DMS 273 (cell line): ENCODE data around the gene DNASE1L2.

ENCODE experiments used
- DNase-seq: peaks from one replicate; lab custom pipeline; 2025; ENCODE audit not compliant: unreplicated experiment; lab: John Stamatoyannopoulos, UW

Gene DNASE1L2

GRCh38 chr16:2267505-2267912 lies 31.3 kb downstream of the DNASE1L2 start:
- peak; percentile 86 for DNase-seq

GRCh38 chr16:2267913-2268666 lies 31.8 kb downstream of the DNASE1L2 start, which contains the start of gene RNPS1:
Gene RNPS1 (minus strand): TSS chr16:2268126. CDS start chr16:2264643, 3,483 bp downstream.
- peak; percentile 99 for DNase-seq

GRCh38 chr16:2270070-2270462 lies 33.8 kb downstream of the DNASE1L2 start:
- DNase-seq, result peak; percentile 39

GRCh38 chr16:2270588-2271470 lies 34.6 kb downstream of the DNASE1L2 start:
- no peak for DNase-seq

GRCh38 chr16:2271848-2272461 lies 35.7 kb downstream of the DNASE1L2 start:
- no peak for DNase-seq

- DNase-seq, result peak; percentile 67
These were observed 37.2 kb downstream of the DNASE1L2 start for GRCh38 chr16:2273484-2273883.

- peak; percentile 44 for DNase-seq
These were observed 37.7 kb downstream of the DNASE1L2 start for GRCh38 chr16:2273931-2274330.

GRCh38 chr16:2275476-2276367 lies 39.5 kb downstream of the DNASE1L2 start:
- no peak for DNase-seq

- DNase-seq, result no peak
These were observed 40.3 kb downstream of the DNASE1L2 start for GRCh38 chr16:2276368-2277195.

- DNase-seq, result no peak
These were observed 41.4 kb downstream of the DNASE1L2 start for GRCh38 chr16:2277466-2278271.

GRCh38 chr16:2278272-2278608 lies 42.0 kb downstream of the DNASE1L2 start:
- peak; percentile 34 for DNase-seq

GRCh38 chr16:2278956-2279800 lies 42.9 kb downstream of the DNASE1L2 start:
- peak; percentile 71 for DNase-seq

GRCh38 chr16:2280461-2280860 lies 44.2 kb downstream of the DNASE1L2 start:
- DNase-seq, result no peak

GRCh38 chr16:2280981-2281542 lies 44.8 kb downstream of the DNASE1L2 start:
- no peak for DNase-seq

- no peak for DNase-seq
These were observed 46.0 kb downstream of the DNASE1L2 start for GRCh38 chr16:2282262-2282661.

- DNase-seq, result peak; percentile 93
These were observed 46.8 kb downstream of the DNASE1L2 start for GRCh38 chr16:2282866-2283555.
